GM12878 (cell line): ENCODE results near the gene CTNNA1. TPM values are rescaled to one million over a fixed set of nuclear protein-coding genes. Genes with fewer than 3 reads are reported as not detected.

Source experiments
- ATAC-seq: fragments of 200-7000 bp; cut with Tn5 transposase; 3 replicates; pipeline ENCODE4 v1.9.1; 2020; ENCODE audit warnings: mild to moderate bottlenecking, moderate library complexity
- BruUV-seq: library from RNA; stranded (reverse); fragments of 400-500 nt; replicated peaks from 2 replicates; lab custom pipeline; 2021; lab: Mats Ljungman, UMichigan
- CTCF ChIA-PET: fragments of 300-600 bp; sonication (Branson Sonifier 250); formaldehyde crosslinking; extraction: SDS; loops from one replicate; lab custom pipeline; 2021; ENCODE audit warnings: inconsistent platforms; lab: Yijun Ruan, JAX
- POLR2A ChIA-PET: fragments of 350-600 bp; formaldehyde crosslinking; extraction: SDS; loops from one replicate; lab custom pipeline; 2021; ENCODE audit warnings: inconsistent platforms; lab: Charles Lee
- RAD21 ChIA-PET: fragments of 300-600 bp; sonication (Branson Sonifier 250); formaldehyde crosslinking; loops from one replicate; lab custom pipeline; 2023; ENCODE audit warnings: antibody characterized with exemption; ENCODE audit not compliant: unreplicated experiment; lab: Charles Lee
- SMC1A ChIA-PET: fragments of 300-600 bp; sonication (Branson Sonifier 250); formaldehyde crosslinking; loops from one replicate; lab custom pipeline; 2023; ENCODE audit not compliant: unreplicated experiment, uncharacterized antibody; lab: Charles Lee
- DNase-seq: peaks from one replicate; pipeline ENCODE4 v3.0.0-alpha.2; 2011; ENCODE audit warnings: low read depth, low spot score
- FAIRE-seq: peaks from 3 replicates; lab custom pipeline; 2011; peaks lifted over from hg19 to GRCh38; lab: Jason Lieb, UNC
- H2AFZ ChIP-seq: 2 replicates; pipeline ENCODE4 v1.6.0; 2011; ENCODE audit warnings: low read depth, low read length, control low read depth; ENCODE audit not compliant: control insufficient read depth
- H3K27ac ChIP-seq: 2 replicates; pipeline ENCODE4 v1.5.1; 2011; ENCODE audit warnings: control low read depth; ENCODE audit not compliant: control insufficient read depth, insufficient read depth
- H3K27me3 ChIP-seq, 2 experiments: replicated peaks in 1 of 2; 2 replicates each; pipeline versions ENCODE4 v1.6.0 to v1.6.1; 2011; ENCODE audit warnings: low read length in 1 of 2; ENCODE audit not compliant: control insufficient read depth in 2 of 2, insufficient read depth in 2 of 2
- H3K36me3 ChIP-seq, 2 experiments: 2 replicates each; pipeline ENCODE4 v1.5.1; 2011; ENCODE audit warnings: low read length in 1 of 2; ENCODE audit not compliant: control insufficient read depth in 2 of 2, insufficient read depth in 2 of 2
- H3K4me1 ChIP-seq: 2 replicates; pipeline ENCODE4 v1.6.1; 2011; ENCODE audit warnings: mild to moderate bottlenecking, low read length, moderate library complexity, mixed read lengths; ENCODE audit not compliant: control insufficient read depth, insufficient read depth
- H3K4me2 ChIP-seq: 2 replicates; pipeline ENCODE4 v1.6.0; 2011; ENCODE audit warnings: control low read depth; ENCODE audit not compliant: control insufficient read depth, insufficient read depth
- H3K4me3 ChIP-seq: fragments of 200-600 bp; sonication (generic); 2 replicates; pipeline ENCODE4 v1.5.1; 2016
- H3K79me2 ChIP-seq: 2 replicates; pipeline ENCODE4 v1.6.0; 2011; ENCODE audit warnings: low read length; ENCODE audit not compliant: control insufficient read depth, insufficient read depth
- H3K9ac ChIP-seq: 2 replicates; pipeline ENCODE4 v1.8.0; 2011; ENCODE audit warnings: low read length, control low read depth, mixed read lengths; ENCODE audit not compliant: control insufficient read depth, insufficient read depth
- H3K9me3 ChIP-seq: replicated peaks from 3 replicates; pipeline ENCODE4 v1.5.1; 2011; ENCODE audit warnings: mild to moderate bottlenecking, low read length; ENCODE audit not compliant: control insufficient read depth, insufficient read depth
- H4K20me1 ChIP-seq: 2 replicates; pipeline ENCODE4 v1.6.0; 2011; ENCODE audit not compliant: control insufficient read depth, insufficient read depth
- BCL11A ChIP-seq: IDR thresholded peaks from 2 replicates; pipeline ENCODE4 v1.6.1; 2011; ENCODE audit warnings: low read depth, low read length
- EZH2 ChIP-seq: IDR thresholded peaks from 2 replicates; pipeline ENCODE4 v1.6.1; 2012; ENCODE audit warnings: low read depth, mild to moderate bottlenecking, control low read depth, inconsistent platforms, low read length, borderline replicate concordance; ENCODE audit not compliant: control insufficient read depth
- JUNB ChIP-seq: IDR thresholded peaks from 2 replicates; pipeline ENCODE4 v1.6.1; 2016; ENCODE audit warnings: antibody characterized with exemption, mild to moderate bottlenecking
- JUND ChIP-seq: IDR thresholded peaks from 2 replicates; pipeline ENCODE4 v1.6.1; 2012; ENCODE audit warnings: low read depth, mild to moderate bottlenecking, low read length, improper control_type of control experiment, moderate library complexity
- MEF2B ChIP-seq: fragments of 450-650 bp; IDR thresholded peaks from 2 replicates; pipeline ENCODE4 v1.6.1; 2018; ENCODE audit warnings: mild to moderate bottlenecking, moderate library complexity; ENCODE audit not compliant: partially characterized antibody, poor library complexity, severe bottlenecking
- NFIC ChIP-seq: IDR thresholded peaks from 2 replicates; pipeline ENCODE4 v1.6.1; 2012; ENCODE audit warnings: low read depth, mild to moderate bottlenecking, inconsistent platforms, low read length, moderate library complexity
- NFYA ChIP-seq: IDR thresholded peaks from 2 replicates; pipeline ENCODE4 v1.6.1; 2011; ENCODE audit warnings: low read depth, mild to moderate bottlenecking, low read length, improper control_type of control experiment, borderline replicate concordance
- SMAD5 ChIP-seq: IDR thresholded peaks from 2 replicates; pipeline ENCODE4 v1.6.1; 2016; ENCODE audit warnings: antibody characterized with exemption, low read depth
- SRF ChIP-seq, 2 experiments: IDR thresholded peaks; 2 replicates each; pipeline ENCODE4 v1.6.1; 2011; ENCODE audit warnings: low read depth in 2 of 2, low read length in 2 of 2, mild to moderate bottlenecking in 1 of 2, moderate library complexity in 1 of 2
- STAT3 ChIP-seq: IDR thresholded peaks from 2 replicates; pipeline ENCODE4 v1.6.1; 2011; ENCODE audit warnings: low read depth, low read length, improper control_type of control experiment
- ZNF217 ChIP-seq: fragments of 450-650 bp; IDR thresholded peaks from 2 replicates; pipeline ENCODE4 v1.6.1; 2017; ENCODE audit warnings: antibody characterized with exemption, mild to moderate bottlenecking
- WGBS: methylation state at CpG from one replicate; pipeline ENCODE4 v1.1.6; 2016; ENCODE audit warnings: low lambda C conversion rate; ENCODE audit not compliant: insufficient replicate concordance, insufficient coverage; ENCODE audit errors: missing lambda C conversion rate; 5-methylcytosine and 5-hydroxymethylcytosine counted together
- in situ Hi-C: fragments of 300-500 bp; cut with MboI; formaldehyde crosslinking; loops from 9 replicates; pipeline ENCODE4 v1.14.3; 2018; ENCODE audit warnings: mixed read lengths
- intact Hi-C: fragments of 100-400 bp; cut with micrococcal nuclease; formaldehyde crosslinking; loops from one replicate; pipeline ENCODE4 v1.14.2; 2022; ENCODE audit not compliant: unreplicated experiment
- polyA plus RNA-seq, 11 experiments: library from polyadenylated mRNA; depleted of rRNA in 4 of 11; unstranded in 6 of 11; stranded (reverse) in 5 of 11; fragments of >200 nt; fragmentation: Nextera tagmentation in 4 of 11; fragmentation: Illumina TruSeq in 1 of 11; extraction: Ambion mirVana in 4 of 11; extraction: Trizol in 1 of 11; gene quantifications; 1 replicate in 1 of 11; 2 replicates in 10 of 11; pipeline versions ENCODE4 v1.2.1 to v1.2.3, GENCODE V29; 2011 to 2016; ENCODE audit warnings: inconsistent platforms in 2 of 11, missing spikeins in 2 of 11, low read depth in 1 of 11
- total RNA-seq, 4 experiments: library from RNA; depleted of rRNA in 3 of 4; stranded (reverse); fragments of >200 nt in 3 of 4; fragmentation: Illumina TruSeq in 1 of 4; extraction: Trizol in 1 of 4; gene quantifications; 2 replicates each; pipeline versions ENCODE4 v1.2.1 to v1.2.3, GENCODE V29; 2013 to 2021
- TF ChIP-seq, protein P1 (sequence below): fragments of 450-650 bp; IDR thresholded peaks from 2 replicates; pipeline ENCODE4 v1.6.1; 2017; ENCODE audit warnings: mild to moderate bottlenecking, moderate library complexity

The CTNNA1 gene
- total and polyA plus RNA-seq, 10 of the 15 experiments (the other 5 are each of a cell fraction or from before 2014, with no cell fraction given) = 32.6 to 104 (median 57.7) TPM

DNA sequence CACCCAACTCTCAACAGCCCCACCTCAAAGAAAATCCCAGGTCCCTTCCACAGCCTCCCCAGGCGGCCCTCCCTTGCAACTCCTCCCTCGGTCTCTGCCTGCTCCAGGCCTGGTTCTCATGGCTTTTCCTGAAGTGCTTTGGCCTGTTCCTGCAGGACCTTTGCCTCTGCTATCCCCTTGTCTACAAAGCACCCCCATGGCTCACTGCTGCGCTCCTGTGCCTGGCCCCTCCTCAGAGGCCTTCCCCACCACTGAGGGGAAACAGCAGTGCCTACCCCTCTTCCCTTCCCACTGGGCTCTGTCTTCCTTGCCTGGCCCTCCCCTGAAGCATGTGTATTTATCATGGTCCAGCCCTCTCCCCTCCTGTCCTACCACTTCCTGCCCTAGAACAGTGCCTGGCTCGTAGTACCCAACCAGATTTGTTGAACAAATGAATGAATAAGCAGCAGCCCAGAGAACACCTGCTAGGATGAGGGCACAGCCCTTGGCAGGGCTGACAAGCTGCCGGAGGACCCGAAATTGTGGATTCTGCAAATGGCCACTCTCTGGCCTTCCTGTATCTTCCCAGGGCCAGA lies 190.5 kb downstream of the CTNNA1 start (continued):
- TF ChIP-seq, protein P1, sequence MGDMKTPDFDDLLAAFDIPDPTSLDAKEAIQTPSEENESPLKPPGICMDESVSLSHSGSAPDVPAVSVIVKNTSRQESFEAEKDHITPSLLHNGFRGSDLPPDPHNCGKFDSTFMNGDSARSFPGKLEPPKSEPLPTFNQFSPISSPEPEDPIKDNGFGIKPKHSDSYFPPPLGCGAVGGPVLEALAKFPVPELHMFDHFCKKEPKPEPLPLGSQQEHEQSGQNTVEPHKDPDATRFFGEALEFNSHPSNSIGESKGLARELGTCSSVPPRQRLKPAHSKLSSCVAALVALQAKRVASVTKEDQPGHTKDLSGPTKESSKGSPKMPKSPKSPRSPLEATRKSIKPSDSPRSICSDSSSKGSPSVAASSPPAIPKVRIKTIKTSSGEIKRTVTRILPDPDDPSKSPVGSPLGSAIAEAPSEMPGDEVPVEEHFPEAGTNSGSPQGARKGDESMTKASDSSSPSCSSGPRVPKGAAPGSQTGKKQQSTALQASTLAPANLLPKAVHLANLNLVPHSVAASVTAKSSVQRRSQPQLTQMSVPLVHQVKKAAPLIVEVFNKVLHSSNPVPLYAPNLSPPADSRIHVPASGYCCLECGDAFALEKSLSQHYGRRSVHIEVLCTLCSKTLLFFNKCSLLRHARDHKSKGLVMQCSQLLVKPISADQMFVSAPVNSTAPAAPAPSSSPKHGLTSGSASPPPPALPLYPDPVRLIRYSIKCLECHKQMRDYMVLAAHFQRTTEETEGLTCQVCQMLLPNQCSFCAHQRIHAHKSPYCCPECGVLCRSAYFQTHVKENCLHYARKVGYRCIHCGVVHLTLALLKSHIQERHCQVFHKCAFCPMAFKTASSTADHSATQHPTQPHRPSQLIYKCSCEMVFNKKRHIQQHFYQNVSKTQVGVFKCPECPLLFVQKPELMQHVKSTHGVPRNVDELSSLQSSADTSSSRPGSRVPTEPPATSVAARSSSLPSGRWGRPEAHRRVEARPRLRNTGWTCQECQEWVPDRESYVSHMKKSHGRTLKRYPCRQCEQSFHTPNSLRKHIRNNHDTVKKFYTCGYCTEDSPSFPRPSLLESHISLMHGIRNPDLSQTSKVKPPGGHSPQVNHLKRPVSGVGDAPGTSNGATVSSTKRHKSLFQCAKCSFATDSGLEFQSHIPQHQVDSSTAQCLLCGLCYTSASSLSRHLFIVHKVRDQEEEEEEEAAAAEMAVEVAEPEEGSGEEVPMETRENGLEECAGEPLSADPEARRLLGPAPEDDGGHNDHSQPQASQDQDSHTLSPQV = no peak

DNA sequence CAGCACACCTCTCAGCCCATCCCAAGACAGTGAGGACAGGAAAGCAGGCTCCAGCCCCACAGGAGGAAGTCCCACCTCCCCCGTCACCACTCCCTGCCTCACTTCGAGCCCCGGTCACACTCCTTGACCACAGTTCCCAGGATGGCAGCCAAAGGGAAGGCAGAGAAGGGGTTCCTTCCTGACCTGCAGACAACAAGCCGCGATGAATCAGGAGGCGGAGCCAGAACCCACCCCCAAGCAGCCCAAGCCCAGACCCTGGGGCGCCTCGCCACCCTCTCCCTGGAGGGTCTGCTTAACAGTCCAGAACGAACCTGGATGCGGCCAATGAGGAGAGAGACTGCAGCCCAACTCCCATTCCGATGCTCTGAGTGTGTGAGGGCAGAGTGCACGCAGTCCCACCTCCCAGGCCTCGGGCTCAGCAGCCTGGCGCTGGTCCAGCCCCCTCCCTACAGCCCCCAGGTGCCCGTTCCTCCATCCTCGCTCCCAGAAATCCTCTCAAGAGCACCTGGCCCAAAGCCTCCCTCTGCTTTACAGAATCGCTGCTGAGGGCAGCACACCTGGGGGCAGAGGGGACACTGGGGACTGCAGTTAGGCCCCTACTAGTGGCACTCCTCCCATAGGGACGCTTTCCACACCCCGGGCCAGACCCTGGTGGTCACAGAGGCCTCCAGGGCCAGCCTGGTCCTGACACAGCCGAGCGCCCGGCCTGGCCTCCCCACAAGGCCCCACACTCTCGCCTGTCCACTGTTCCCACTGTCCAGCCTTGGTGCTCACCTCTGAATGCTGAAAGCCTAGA lies 191.5 kb downstream of the CTNNA1 start:
- no peaks in the 10 kb centered on the region for H3K27me3 ChIP-seq
- POLR2A ChIA-PET = no interaction called here
- FAIRE-seq (no peak), DNase-seq (no peak), ATAC-seq (no peak)
- H2AFZ ChIP-seq = no peak overlapping the region
- CTCF ChIA-PET = interaction anchor here (0.5 kb wide), 1 partner anchor 495 kb away, joined by 5 read pairs; no protein-coding TSS in a partner anchor
- no peaks in the 10 kb centered on the region for H3K4me1 ChIP-seq
- RAD21 ChIA-PET = no interaction called here
- WGBS = 89% methylated on average over 23 of the region's 23 CpGs
- no peak overlapping the region for H3K4me3 ChIP-seq
- H3K4me2 ChIP-seq = no peak overlapping the region
- in situ Hi-C loops (no loop called here), intact Hi-C loops (no loop called here)
- SMC1A ChIA-PET = no interaction called here
- H4K20me1 ChIP-seq = no peaks in the 10 kb centered on the region
- no TSS peak for BruUV-seq
- no peaks in the 10 kb centered on the region for H3K9me3 ChIP-seq
- peaks cover 0 to 4% of the 10 kb centered on the region in 2 experiments; a peak in 2 of 4 replicates for H3K36me3 ChIP-seq
- TF ChIP-seq MEF2B (no peak), JUNB (no peak), NFYA (no peak), ZNF217 (no peak), JUND (no peak), NFIC (no peak), EZH2 (no peak), BCL11A (no peak), SRF (IDR thresholded peaks at IDR 0.05; ENCODE audit: low read depth in 2 of 2, low read length in 2 of 2) (no peak), SMAD5 (no peak), STAT3 (no peak)
- no peaks in the 10 kb centered on the region for H3K79me2 ChIP-seq
- no peak overlapping the region for H3K9ac ChIP-seq
- H3K27ac ChIP-seq = no peak overlapping the region
